Raji (cell line): ENCODE results near the gene CEP112.

Source experiments
- POLR2A ChIP-seq: IDR thresholded peaks from 2 replicates; pipeline ENCODE4 v1.6.1; 2011; ENCODE audit warnings: low read depth, low read length, control low read depth; ENCODE audit not compliant: insufficient read depth

CEP112 gene

DNA sequence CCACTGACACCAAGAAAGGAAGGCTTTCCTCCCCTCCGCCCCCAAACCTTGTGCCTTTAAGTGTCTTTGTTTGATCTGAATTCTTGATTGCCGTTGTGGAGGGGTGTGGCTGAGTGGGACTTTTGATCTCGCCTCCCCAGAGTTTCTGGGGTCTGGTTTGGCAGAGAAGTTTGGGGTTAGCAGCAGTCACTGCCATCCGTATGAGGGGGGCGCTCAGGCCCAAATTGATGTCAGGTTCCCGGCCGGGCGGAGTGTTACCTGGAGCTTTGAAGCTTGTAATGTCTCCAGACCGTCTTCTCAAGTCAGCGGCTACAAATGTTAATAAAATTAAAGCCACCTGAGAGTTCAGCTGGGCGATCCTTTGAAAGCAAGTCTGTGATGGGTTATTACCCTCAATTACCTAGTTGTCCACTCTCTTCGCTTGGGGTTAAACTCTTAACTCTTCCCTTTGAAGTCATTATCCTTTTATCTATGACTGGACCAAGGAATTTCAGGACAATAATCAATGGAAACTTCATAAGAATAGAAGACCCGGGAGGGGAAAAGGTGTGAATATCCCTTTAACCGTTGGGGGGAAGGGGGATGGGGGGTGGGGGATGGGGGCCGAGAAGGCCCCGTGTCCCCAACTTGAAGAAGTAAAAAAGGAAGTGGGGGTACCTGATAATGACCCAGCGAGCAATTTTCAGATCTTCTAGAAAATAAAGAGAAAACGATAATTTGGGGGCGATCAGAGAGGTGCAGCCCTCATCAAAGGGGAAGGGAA is 598.7 kb downstream of the CEP112 start:
- TF ChIP-seq POLR2A = no peak

DNA sequence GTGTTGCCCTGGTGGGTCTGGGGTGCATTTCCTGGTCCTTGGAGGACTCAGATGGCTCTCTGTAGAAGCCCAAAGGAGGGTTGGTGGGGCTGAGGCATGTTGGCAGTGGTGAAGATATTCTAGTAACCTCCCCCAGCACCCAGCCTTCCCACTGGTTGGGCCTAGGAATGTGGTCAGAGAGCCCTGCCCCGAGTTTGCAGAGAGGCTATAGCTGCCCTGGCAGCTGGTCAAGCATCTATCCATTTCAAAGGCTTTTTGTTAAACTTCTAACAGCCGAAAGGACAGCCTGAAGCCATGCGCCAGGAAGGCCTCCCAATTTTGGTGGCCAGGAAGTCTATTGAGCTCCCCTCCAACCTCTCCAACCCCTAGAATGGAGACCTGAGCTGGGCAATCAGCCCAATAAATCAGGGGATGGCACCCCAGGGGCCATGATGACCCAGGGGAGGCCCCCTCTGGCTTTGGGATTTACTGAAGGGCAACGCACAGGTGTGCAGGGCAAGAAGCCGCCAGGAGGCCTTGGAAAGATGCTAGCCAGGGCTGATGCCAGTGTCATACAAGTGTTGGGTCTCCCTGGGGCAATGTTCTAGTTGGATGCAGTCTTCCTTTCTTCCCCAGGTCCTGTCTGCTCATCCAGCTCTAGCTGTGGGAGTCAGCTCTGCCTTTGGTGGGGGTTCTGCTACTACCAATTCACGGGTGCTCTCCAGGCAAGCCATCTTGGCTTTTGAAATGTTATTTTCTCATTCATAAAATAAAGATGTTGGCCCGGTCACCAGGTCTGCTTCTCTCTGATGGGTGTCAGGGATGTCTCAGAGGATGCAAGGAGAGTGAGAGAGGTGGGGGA is 599.6 kb downstream of the CEP112 start:
- TF ChIP-seq POLR2A = no peak

DNA sequence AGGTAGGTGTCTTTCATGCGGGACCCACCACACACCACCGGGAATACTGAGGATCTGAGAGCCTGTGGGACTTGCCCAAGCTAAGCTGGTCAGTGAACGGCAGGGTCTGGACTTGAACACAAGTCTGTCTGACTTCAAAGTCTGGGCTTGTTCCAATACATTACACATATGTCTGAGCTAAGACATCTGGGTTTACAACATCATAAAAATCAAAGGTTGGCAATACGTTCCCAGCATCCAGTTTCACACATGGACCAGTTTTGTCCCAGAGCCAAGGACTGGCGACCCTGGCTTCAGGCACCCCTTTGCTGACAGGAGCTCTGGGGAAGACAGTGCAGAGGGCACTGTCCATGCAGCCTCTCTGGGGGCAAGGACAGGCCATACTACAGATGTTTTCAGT is 602.6 kb downstream of the CEP112 start:
- TF ChIP-seq POLR2A = no peak

DNA sequence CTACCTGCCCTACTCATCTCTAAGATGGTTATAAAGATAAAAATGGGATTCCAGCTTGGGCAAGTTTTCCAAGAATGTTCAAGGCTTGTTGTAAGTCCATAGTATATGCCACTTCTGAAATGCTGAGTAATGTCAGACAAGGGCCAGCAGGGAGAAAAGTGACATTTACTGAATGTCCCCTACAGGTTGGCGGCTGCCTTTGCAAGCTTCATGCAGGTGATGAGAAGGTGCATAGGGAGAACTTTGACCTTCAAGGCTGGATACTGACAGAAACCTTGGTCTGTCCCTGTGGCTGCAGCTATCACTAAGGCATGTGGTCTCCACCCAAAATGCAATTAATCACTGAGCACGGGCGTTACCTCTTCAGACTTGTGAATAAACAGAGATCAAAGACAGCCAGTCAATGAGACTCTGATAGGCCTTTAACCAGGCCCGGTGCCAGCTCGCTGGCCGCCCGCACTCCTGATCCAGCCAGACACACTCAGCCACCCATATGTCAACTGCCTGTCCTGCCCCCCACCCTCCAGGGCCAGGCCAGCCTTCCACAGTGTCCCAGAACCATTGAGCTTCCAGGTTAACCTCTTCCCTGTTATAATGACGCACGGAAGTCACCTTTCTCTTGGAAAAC is 603.6 kb downstream of the CEP112 start:
- no peak for TF ChIP-seq POLR2A

DNA sequence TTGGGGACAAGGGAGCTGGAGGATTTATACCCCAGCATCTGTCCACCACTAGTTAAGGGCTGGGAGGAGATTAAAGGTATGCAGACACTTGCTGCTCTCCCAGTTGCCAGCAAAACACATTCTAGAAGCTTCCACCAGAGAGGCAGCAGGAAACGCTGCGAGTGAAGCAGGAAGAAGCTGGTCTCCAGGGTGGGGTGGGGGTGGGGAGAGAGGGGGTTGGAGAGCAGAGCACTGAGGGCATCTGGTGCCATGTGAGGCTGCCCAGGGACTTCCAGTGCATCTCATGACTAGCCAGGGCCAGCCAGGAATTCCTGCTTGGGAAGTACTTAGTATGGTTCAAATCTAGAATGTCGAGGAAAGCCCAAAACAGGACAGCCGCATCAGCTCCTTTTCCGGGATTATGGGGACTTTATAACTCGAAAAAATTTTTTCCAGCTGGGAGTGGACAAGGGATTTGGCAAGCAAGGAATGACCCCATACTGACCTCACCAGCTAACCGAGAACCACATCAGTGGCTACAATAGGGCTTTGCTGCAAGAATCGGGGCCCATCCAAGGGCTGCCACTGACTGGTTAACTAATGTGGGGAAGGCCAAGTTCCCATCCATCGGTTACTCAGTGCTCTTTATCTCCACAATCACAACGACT is 604.3 kb downstream of the CEP112 start:
- no peak for TF ChIP-seq POLR2A

DNA sequence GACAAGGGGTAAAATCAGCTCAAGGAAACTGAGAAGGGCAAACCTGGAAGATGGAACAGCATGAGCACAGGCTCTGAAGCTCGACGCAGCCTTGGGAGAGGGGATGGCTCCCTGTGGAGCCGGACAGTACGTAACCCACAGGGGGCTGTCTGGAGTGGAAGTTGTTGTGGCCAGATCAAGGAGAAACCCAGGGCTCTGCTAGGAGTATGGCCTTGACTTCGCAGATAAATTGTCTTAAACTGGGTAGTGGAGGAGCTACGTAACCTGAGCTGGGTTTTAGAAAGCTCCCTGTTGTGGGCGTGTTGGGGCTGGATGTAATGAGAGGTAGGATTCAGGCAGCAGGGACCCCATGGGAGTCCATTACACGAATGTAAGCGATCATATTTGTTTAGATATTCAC is 605.0 kb downstream of the CEP112 start:
- TF ChIP-seq POLR2A = no peak
